SH-SY5Y (cell line): ENCODE data around the gene AADACL4.

Experiments
- GATA2 ChIP-seq: IDR thresholded peaks from 2 replicates; pipeline ENCODE4 v1.6.1; 2011; ENCODE audit warnings: mild to moderate bottlenecking, low read depth, low read length
- GATA3 ChIP-seq: IDR thresholded peaks from 2 replicates; pipeline ENCODE4 v1.6.1; 2011; ENCODE audit warnings: low read depth, mild to moderate bottlenecking, low read length, moderate library complexity

- TF ChIP-seq GATA2 (no peak), GATA3 (no peak)
Measured at GRCh38 chr1:12610941-12611340, 32.9 kb upstream of the AADACL4 start.
